Heart left ventricle (tissue), 16 donors: Measurements from ENCODE around the gene UBIAD1. TPM values are rescaled to one million over a fixed set of nuclear protein-coding genes. Genes with fewer than 3 reads are reported as not detected.
A peak's percentile ranks its signal among the peaks of the same experiment; 100 is the strongest.

Experiments used
- ATAC-seq, 4 donors: fragments of 200-7000 bp; cut with Tn5 transposase; one replicate each; pipeline ENCODE4 v1.9.1; 2020 to 2022; ENCODE audit warnings: moderate library complexity in 4 of 4, mild to moderate bottlenecking in 3 of 4, moderate number of reproducible peaks in 1 of 4
- DNase-seq, 5 donors: peaks; one replicate each; pipeline ENCODE4 v3.0.0-alpha.2; 2020
- H3K27ac ChIP-seq, 12 donors: fragments of 200-600 bp; sonication (generic) in 4 of 12; one replicate each; pipeline versions ENCODE4 v1.5.0 to v1.8.0; 2016 to 2022; ENCODE audit warnings: mild to moderate bottlenecking in 2 of 12
- H3K27me3 ChIP-seq, 9 donors: fragments of 200-600 bp; sonication (generic) in 2 of 9; one replicate each; pipeline versions ENCODE4 v1.5.1 to v1.8.0; 2016 to 2022; ENCODE audit warnings: mild to moderate bottlenecking in 3 of 9
- H3K36me3 ChIP-seq, 9 donors: fragments of 200-600 bp; sonication (generic) in 2 of 9; one replicate each; pipeline versions ENCODE4 v1.5.0 to v1.8.0; 2018 to 2022; ENCODE audit warnings: mild to moderate bottlenecking in 2 of 9
- H3K4me1 ChIP-seq, 12 donors: fragments of 200-600 bp; sonication (generic) in 4 of 12; one replicate each; pipeline versions ENCODE4 v1.5.0 to v1.8.0; 2016 to 2022; ENCODE audit warnings: mild to moderate bottlenecking in 3 of 12
- H3K4me3 ChIP-seq, 12 donors: fragments of 200-600 bp; sonication (generic) in 4 of 12; one replicate each; pipeline versions ENCODE4 v1.5.0 to v1.8.0; 2017 to 2022; ENCODE audit warnings: mild to moderate bottlenecking in 9 of 12, moderate library complexity in 4 of 12
- H3K9me3 ChIP-seq, 12 donors: fragments of 200-600 bp; sonication (generic) in 4 of 12; one replicate each; pipeline versions ENCODE4 v1.5.0 to v1.8.0; 2016 to 2022; ENCODE audit warnings: mild to moderate bottlenecking in 1 of 12
- POLR2A ChIP-seq, 2 donors: fragments of 450-650 bp; IDR thresholded peaks; one replicate each; pipeline ENCODE4 v1.6.1; 2017; ENCODE audit warnings: antibody characterized with exemption in 2 of 2, mild to moderate bottlenecking in 2 of 2, moderate library complexity in 2 of 2
- WGBS, 4 donors: extraction: QIAGEN DNeasy Blood & Tissue Kit in 2 of 4; methylation state at CpG; one replicate each; pipeline versions ENCODE4 v1.1.5 to v1.1.7; 2013 to 2018; 5-methylcytosine and 5-hydroxymethylcytosine counted together
- intact Hi-C, 10 donors: fragments of 100-400 bp; cut with DNase I; formaldehyde crosslinking; loops; one replicate each; pipeline versions ENCODE4 v1.11.1 to v1.14.2; 2022
- polyA plus RNA-seq, 2 donors: library from polyadenylated mRNA; stranded (reverse); fragments of 200-250 nt; gene quantifications; one replicate each; pipeline ENCODE4 v1.2.3, GENCODE V29; 2013
- total RNA-seq, 9 donors: library from RNA; depleted of rRNA in 2 of 9; stranded (reverse); fragments of >200 nt in 2 of 9; fragmentation: NEBNext Ultra II Directional in 3 of 9; extraction: Animal tissue kit (Norgen Biotek cat#: 25700) in 3 of 9; gene quantifications; one replicate each; pipeline versions ENCODE4 v1.1.0 to v1.2.4, GENCODE V29; 2016 to 2023
- TF ChIP-seq, protein P1 (sequence below), 12 donors: fragments of 200-600 bp; sonication (generic) in 4 of 12; IDR thresholded peaks; one replicate each; pipeline versions ENCODE4 v1.5.0 to v1.8.0; 2018 to 2022; ENCODE audit warnings: antibody characterized with exemption in 12 of 12, mild to moderate bottlenecking in 5 of 12
- donor health status: ischemic (EF 13 %, LVEDD 7.1; RV severe dilation, severe dysfunction).
- donor health status: healthy with polysubstance abuse.
- donor health status: DM: no; HTN: yes; CAD: no.
- donor health status: DM: no; HTN: no; CAD: no.
- donor health status: ischemic (EF 25% LVEDD 6.9; RV normal size, moderate dysfunction).
- donor health status: ischemic (EF 25% LVEDD 5.7; RV mildly dilated, moderate dysfunction).
- donor health status: healthy.
- donor health status: DM: yes; HTN: yes; CAD: no.
- donor health status: ischemic (EF 35%, LVEDD 5.7; RV mildly dilated, moderate dysfunction).
- donor health status: nonischemic (EF 11% LVEDD 7.7; RV severe dilation, severe dysfunction).
- donor health status: DM: yes; HTN: yes; CAD: no.
- donor health status: PGD.
- donor health status: ischemic (EF 29% LVEDD 5.4; RV normal size, mild dysfunction).
- donor health status: nonischemic (EF 23%, LVEDD 6.1; RV moderate dilation, normal function).

Gene UBIAD1
- total and polyA plus RNA-seq, 11 donors = 5.3 to 19.4 (median 11.6) TPM

DNA sequence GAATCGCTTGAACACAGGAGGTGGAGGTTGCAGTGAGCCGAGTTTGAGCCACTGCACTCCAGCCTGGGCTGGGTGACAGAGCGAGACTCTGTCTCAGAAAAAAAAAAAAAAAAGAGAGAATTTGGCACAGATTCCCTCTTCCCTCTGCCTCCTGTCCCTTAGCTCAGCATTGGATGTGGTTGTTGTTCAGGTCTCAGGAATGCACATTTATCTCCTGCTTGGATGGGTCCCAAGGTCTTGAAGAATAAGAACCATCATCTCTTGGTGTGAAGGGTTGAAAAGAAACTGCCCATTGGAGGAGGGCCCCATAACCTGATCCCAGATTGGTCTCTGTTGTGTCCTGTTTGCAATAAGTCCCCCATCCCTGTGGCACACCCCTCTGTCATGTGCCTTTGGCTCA is 34.9 kb downstream of the UBIAD1 start:
- intact Hi-C loops = no loop called here
- no peak overlapping the region for H3K27ac ChIP-seq
- no peaks in the 10 kb centered on the region for H3K36me3 ChIP-seq
- TF ChIP-seq, protein P1, sequence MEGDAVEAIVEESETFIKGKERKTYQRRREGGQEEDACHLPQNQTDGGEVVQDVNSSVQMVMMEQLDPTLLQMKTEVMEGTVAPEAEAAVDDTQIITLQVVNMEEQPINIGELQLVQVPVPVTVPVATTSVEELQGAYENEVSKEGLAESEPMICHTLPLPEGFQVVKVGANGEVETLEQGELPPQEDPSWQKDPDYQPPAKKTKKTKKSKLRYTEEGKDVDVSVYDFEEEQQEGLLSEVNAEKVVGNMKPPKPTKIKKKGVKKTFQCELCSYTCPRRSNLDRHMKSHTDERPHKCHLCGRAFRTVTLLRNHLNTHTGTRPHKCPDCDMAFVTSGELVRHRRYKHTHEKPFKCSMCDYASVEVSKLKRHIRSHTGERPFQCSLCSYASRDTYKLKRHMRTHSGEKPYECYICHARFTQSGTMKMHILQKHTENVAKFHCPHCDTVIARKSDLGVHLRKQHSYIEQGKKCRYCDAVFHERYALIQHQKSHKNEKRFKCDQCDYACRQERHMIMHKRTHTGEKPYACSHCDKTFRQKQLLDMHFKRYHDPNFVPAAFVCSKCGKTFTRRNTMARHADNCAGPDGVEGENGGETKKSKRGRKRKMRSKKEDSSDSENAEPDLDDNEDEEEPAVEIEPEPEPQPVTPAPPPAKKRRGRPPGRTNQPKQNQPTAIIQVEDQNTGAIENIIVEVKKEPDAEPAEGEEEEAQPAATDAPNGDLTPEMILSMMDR (IDR thresholded peaks at IDR 0.05) = no peak
- TF ChIP-seq POLR2A (IDR thresholded peaks at IDR 0.05) = no peak
- ATAC-seq (no peak), DNase-seq (no peak)
- no peak overlapping the region for H3K4me3 ChIP-seq
- H3K27me3 ChIP-seq = peaks cover 0 to 5% (median 0%) of the 10 kb centered on the region in 9 donors
- H3K4me1 ChIP-seq = no peaks in the 10 kb centered on the region
- H3K9me3 ChIP-seq = no peaks in the 10 kb centered on the region
- WGBS, 4 donors = 79 to 86% (median 82%) methylated on average over 3 of the region's 3 CpGs

- H3K9me3 ChIP-seq = no peaks in the 10 kb centered on the region
- H3K27ac ChIP-seq = no peak overlapping the region
- 87 to 94% (median 88%) methylated on average over 4 to 6 of the region's 6 CpGs for WGBS, 4 donors
- H3K36me3 ChIP-seq = no peaks in the 10 kb centered on the region
- TF ChIP-seq, protein P1 (IDR thresholded peaks at IDR 0.05) = no peak
- TF ChIP-seq POLR2A (IDR thresholded peaks at IDR 0.05) = no peak
- no peaks in the 10 kb centered on the region for H3K4me1 ChIP-seq
- H3K27me3 ChIP-seq = peaks cover 0 to 6% (median 0%) of the 10 kb centered on the region in 9 donors
- ATAC-seq = no peak
- no peak overlapping the region for H3K4me3 ChIP-seq
- intact Hi-C loops = no loop called here
- no peak for DNase-seq
These were observed 35.8 kb downstream of the UBIAD1 start for GRCh38 chr1:11308699-11309224.

GRCh38 chr1:11309385-11309784 is 36.4 kb downstream of the UBIAD1 start:
- no peaks in the 10 kb centered on the region for H3K36me3 ChIP-seq
- no peak overlapping the region for H3K27ac ChIP-seq
- no peaks in the 10 kb centered on the region for H3K4me1 ChIP-seq
- no peaks in the 10 kb centered on the region for H3K9me3 ChIP-seq
- no peak overlapping the region for H3K4me3 ChIP-seq
- DNase-seq (no peak), ATAC-seq (no peak)
- WGBS, 4 donors = 83 to 88% (median 86%) methylated on average over 7 of the region's 7 CpGs
- H3K27me3 ChIP-seq = peaks cover 0 to 6% (median 0%) of the 10 kb centered on the region in 9 donors
- no peak for TF ChIP-seq POLR2A (IDR thresholded peaks at IDR 0.05)
- TF ChIP-seq, protein P1 (IDR thresholded peaks at IDR 0.05) = no peak
- intact Hi-C loops = no loop called here

- Histone ChIP-seq H3K27me3 (peaks cover 0 to 6% (median 0%) of the 10 kb centered on the region in 9 donors), H3K9me3 (no peaks in the 10 kb centered on the region), H3K27ac (no peak overlapping the region), H3K36me3 (no peaks in the 10 kb centered on the region), H3K4me3 (no peak overlapping the region), H3K4me1 (no peaks in the 10 kb centered on the region)
- no peak for ATAC-seq
- intact Hi-C loops = no loop called here
- TF ChIP-seq POLR2A (IDR thresholded peaks at IDR 0.05) = no peak
- TF ChIP-seq, protein P1 (IDR thresholded peaks at IDR 0.05) = no peak
- WGBS, 4 donors = 58 to 63% (median 60%) methylated on average over 13 to 15 of the region's 15 CpGs
- DNase-seq = peak in 1 of 5 donors; percentile 4
These were observed 39.1 kb downstream of the UBIAD1 start for GRCh38 chr1:11311816-11312755.
